SJCRH30 (cell line): ENCODE data around the gene MAPK8. TPM values are rescaled to one million over a fixed set of nuclear protein-coding genes. Genes with fewer than 3 reads are reported as not detected.
A peak's percentile ranks its signal among the peaks of the same experiment; 100 is the strongest.
"Not testable (repeated sequence)": the region's sequence is repeated elsewhere in the genome, so short reads cannot be mapped to it uniquely, and the experiment has no call there.

ENCODE experiments used
- DNase-seq, 2 experiments: peaks; one replicate each; pipeline ENCODE4 v3.0.0-alpha.2; 2015 to 2020
- H3K27ac ChIP-seq: fragments of 250-450 bp; sonication (Bioruptor Pico); 2 replicates; pipeline ENCODE4 v1.5.1; 2020; ENCODE audit warnings: mild to moderate bottlenecking, moderate library complexity
- H3K27me3 ChIP-seq: fragments of 250-450 bp; sonication (Bioruptor Pico); 2 replicates; pipeline ENCODE4 v1.5.1; 2020; ENCODE audit warnings: mild to moderate bottlenecking, moderate library complexity
- H3K36me3 ChIP-seq: fragments of 250-450 bp; sonication (Bioruptor Pico); 2 replicates; pipeline ENCODE4 v1.5.1; 2020; ENCODE audit warnings: mild to moderate bottlenecking, moderate library complexity
- H3K4me1 ChIP-seq: fragments of 250-450 bp; sonication (Bioruptor Pico); 2 replicates; pipeline ENCODE4 v1.5.1; 2020; ENCODE audit warnings: mild to moderate bottlenecking, moderate library complexity
- H3K4me3 ChIP-seq: fragments of 250-450 bp; sonication (Bioruptor Pico); 2 replicates; pipeline ENCODE4 v1.5.1; 2020; ENCODE audit warnings: mild to moderate bottlenecking, moderate library complexity
- H3K9me3 ChIP-seq: fragments of 250-450 bp; sonication (Bioruptor Pico); replicated peaks from 2 replicates; pipeline ENCODE4 v1.5.1; 2020; ENCODE audit warnings: mild to moderate bottlenecking, moderate library complexity
- total RNA-seq: library from RNA; depleted of rRNA; stranded (reverse); fragments of >200 nt; shearing (Covaris generic); gene quantifications from 2 replicates; pipeline ENCODE4 v1.2.3, GENCODE V29; 2014; rRNA removed

Gene MAPK8
- total RNA-seq: 56.8 and 58.7 TPM in 2 replicates

- Histone ChIP-seq H3K9me3 (no peaks in the 10 kb centered on the region), H3K27me3 (no peaks in the 10 kb centered on the region), H3K4me1 (no peaks in the 10 kb centered on the region; the same call in 1 of the 2 replicates), H3K27ac (peak within 1 kb of the TSS; percentile 77), H3K36me3 (no peaks in the 10 kb centered on the region), H3K4me3 (peak within 1 kb of the TSS; percentile 98)
- peak; percentile 89 for DNase-seq
These were observed at the start of gene MAPK8 for GRCh38 chr10:48306265-48306869. Gene MAPK8 (plus strand): TSS chr10:48306677. CDS start chr10:48401661, 94,984 bp downstream.

GRCh38 chr10:48257407-48257961 lies 49.0 kb upstream of the MAPK8 start:
- Histone ChIP-seq H3K9me3 (no peaks in the 10 kb centered on the region), H3K27ac (no peak overlapping the region), H3K4me3 (no peak overlapping the region), H3K27me3 (no peaks in the 10 kb centered on the region), H3K36me3 (no peaks in the 10 kb centered on the region), H3K4me1 (no peaks in the 10 kb centered on the region)
- no peak for DNase-seq

GRCh38 chr10:48258105-48258504 lies 48.4 kb upstream of the MAPK8 start:
- Histone ChIP-seq H3K27me3 (no peaks in the 10 kb centered on the region), H3K36me3 (no peaks in the 10 kb centered on the region), H3K4me3 (no peak overlapping the region), H3K9me3 (no peaks in the 10 kb centered on the region), H3K27ac (no peak overlapping the region), H3K4me1 (no peaks in the 10 kb centered on the region)
- no peak for DNase-seq

GRCh38 chr10:48266528-48266927 lies 39.9 kb upstream of the MAPK8 start:
- Histone ChIP-seq H3K4me1 (no peaks in the 10 kb centered on the region), H3K27ac (no peak overlapping the region)

GRCh38 chr10:48271047-48271730 lies 35.3 kb upstream of the MAPK8 start:
- DNase-seq: no peak
- Histone ChIP-seq H3K27me3 (no peaks in the 10 kb centered on the region), H3K4me1 (no peaks in the 10 kb centered on the region), H3K27ac (no peak overlapping the region), H3K4me3 (no peak overlapping the region), H3K36me3 (no peaks in the 10 kb centered on the region), H3K9me3 (no peaks in the 10 kb centered on the region)

More at GRCh38 chr10:48266528-48266927, 39.9 kb upstream of the MAPK8 start:
- Histone ChIP-seq H3K9me3 (no peaks in the 10 kb centered on the region), H3K36me3 (no peaks in the 10 kb centered on the region), H3K4me3 (no peak overlapping the region), H3K27me3 (no peaks in the 10 kb centered on the region)
- no peak for DNase-seq

GRCh38 chr10:48272682-48273081 lies 33.8 kb upstream of the MAPK8 start:
- no peaks in the 10 kb centered on the region for H3K36me3 ChIP-seq
- DNase-seq: no peak
- H3K4me3 ChIP-seq: no peak overlapping the region
- no peaks in the 10 kb centered on the region for H3K27me3 ChIP-seq
- no peaks in the 10 kb centered on the region for H3K9me3 ChIP-seq
- no peak overlapping the region for H3K27ac ChIP-seq
- no peaks in the 10 kb centered on the region for H3K4me1 ChIP-seq

- Histone ChIP-seq H3K27me3 (no peaks in the 10 kb centered on the region), H3K36me3 (no peaks in the 10 kb centered on the region), H3K4me3 (no peak overlapping the region), H3K27ac (no peak overlapping the region), H3K4me1 (no peaks in the 10 kb centered on the region), H3K9me3 (no peaks in the 10 kb centered on the region)
- no peak for DNase-seq
These were observed 32.7 kb upstream of the MAPK8 start for GRCh38 chr10:48273741-48274140.

GRCh38 chr10:48274636-48275035 lies 31.8 kb upstream of the MAPK8 start, which contains the start of gene FRMPD2:
Gene FRMPD2 (minus strand): TSS chr10:48274696. CDS start chr10:48274567, 129 bp downstream.
- Histone ChIP-seq H3K4me3 (no peak within 1 kb of the TSS), H3K4me1 (no peaks in the 10 kb centered on the region), H3K36me3 (no peaks in the 10 kb centered on the region), H3K27me3 (no peaks in the 10 kb centered on the region), H3K27ac (no peak within 1 kb of the TSS), H3K9me3 (no peaks in the 10 kb centered on the region)
- DNase-seq: no peak

GRCh38 chr10:48277093-48277492 lies 29.4 kb upstream of the MAPK8 start:
- no peaks in the 10 kb centered on the region for H3K36me3 ChIP-seq
- no peaks in the 10 kb centered on the region for H3K27me3 ChIP-seq
- no peaks in the 10 kb centered on the region for H3K4me1 ChIP-seq
- no peak overlapping the region for H3K4me3 ChIP-seq
- no peak overlapping the region for H3K27ac ChIP-seq
- DNase-seq: no peak
- no peaks in the 10 kb centered on the region for H3K9me3 ChIP-seq

- DNase-seq: no peak
- H3K36me3 ChIP-seq: no peaks in the 10 kb centered on the region
- no peaks in the 10 kb centered on the region for H3K9me3 ChIP-seq
- no peak overlapping the region for H3K27ac ChIP-seq
- no peak overlapping the region for H3K4me3 ChIP-seq
- no peaks in the 10 kb centered on the region for H3K27me3 ChIP-seq
- no peaks in the 10 kb centered on the region for H3K4me1 ChIP-seq
These were observed 27.3 kb upstream of the MAPK8 start for GRCh38 chr10:48279081-48279751.

GRCh38 chr10:48281697-48282096 lies 24.8 kb upstream of the MAPK8 start:
- not testable (repeated sequence) for H3K9me3 ChIP-seq, H3K4me1 ChIP-seq, DNase-seq, H3K4me3 ChIP-seq, H3K36me3 ChIP-seq, H3K27ac ChIP-seq, H3K27me3 ChIP-seq

- no peak for DNase-seq
- no peaks in the 10 kb centered on the region for H3K9me3 ChIP-seq
- no peaks in the 10 kb centered on the region for H3K4me1 ChIP-seq
These were observed 23.6 kb upstream of the MAPK8 start for GRCh38 chr10:48282829-48283228.

GRCh38 chr10:48284002-48284546 lies 22.4 kb upstream of the MAPK8 start:
- no peaks in the 10 kb centered on the region for H3K27me3 ChIP-seq
- H3K27ac ChIP-seq: no peak overlapping the region
- H3K4me1 ChIP-seq: no peaks in the 10 kb centered on the region
- no peaks in the 10 kb centered on the region for H3K9me3 ChIP-seq
- no peak overlapping the region for H3K4me3 ChIP-seq
- no peaks in the 10 kb centered on the region for H3K36me3 ChIP-seq
- DNase-seq: no peak

More at GRCh38 chr10:48282829-48283228, 23.6 kb upstream of the MAPK8 start:
- Histone ChIP-seq H3K36me3 (no peaks in the 10 kb centered on the region), H3K27ac (no peak overlapping the region), H3K4me3 (no peak overlapping the region), H3K27me3 (no peaks in the 10 kb centered on the region)

GRCh38 chr10:48284811-48285210 lies 21.7 kb upstream of the MAPK8 start:
- no peak overlapping the region for H3K4me3 ChIP-seq
- H3K36me3 ChIP-seq: no peaks in the 10 kb centered on the region
- no peaks in the 10 kb centered on the region for H3K27me3 ChIP-seq
- H3K4me1 ChIP-seq: no peaks in the 10 kb centered on the region
- no peak for DNase-seq
- no peaks in the 10 kb centered on the region for H3K9me3 ChIP-seq
- H3K27ac ChIP-seq: no peak overlapping the region

GRCh38 chr10:48285710-48286109 lies 20.8 kb upstream of the MAPK8 start:
- Histone ChIP-seq H3K4me3 (no peak overlapping the region), H3K27me3 (no peaks in the 10 kb centered on the region), H3K36me3 (no peaks in the 10 kb centered on the region), H3K4me1 (no peaks in the 10 kb centered on the region), H3K27ac (no peak overlapping the region), H3K9me3 (no peaks in the 10 kb centered on the region)
- no peak for DNase-seq
